ENCODE measurements around the gene GCSH. TPM values are rescaled to one million over a fixed set of nuclear protein-coding genes. Genes with fewer than 3 reads are reported as not detected.

The GCSH gene
- total RNA-seq, 1 donor from 2014 or later = 14.7 TPM

GRCh38 chr16:81099958-81100357, 3.8 kb upstream of the GCSH start:
- intact Hi-C loops (cut with DNase I) = no loop called here
- DNase-seq (no peak), ATAC-seq (no peak)
- Histone ChIP-seq H3K27me3 (ENCODE audit: low read depth) (no peaks in the 10 kb centered on the region), H3K27ac (no peak overlapping the region), H3K4me3 (no peak overlapping the region), H3K4me1 (peaks cover 11% of the 10 kb centered on the region), H3K9me3 (no peaks in the 10 kb centered on the region), H3K36me3 (no peaks in the 10 kb centered on the region)
- no peak for TF ChIP-seq CTCF (IDR thresholded peaks at IDR 0.05)

- peak overlapping the region; percentile 50 for H3K27ac ChIP-seq
- ATAC-seq = no peak
Measured at GRCh38 chr16:81097230-81097629, 1.0 kb upstream of the GCSH start.

GRCh38 chr16:81096715-81097208, 567 bp upstream of the GCSH start:
- H3K4me3 ChIP-seq = peak overlapping the region; percentile 90
- intact Hi-C loops (cut with DNase I) = no loop called here
- TF ChIP-seq CTCF (IDR thresholded peaks at IDR 0.05) = no peak

More at GRCh38 chr16:81097230-81097629, 1.0 kb upstream of the GCSH start:
- no peaks in the 10 kb centered on the region for H3K9me3 ChIP-seq
- DNase-seq = no peak
- H3K27me3 ChIP-seq (ENCODE audit: low read depth) = no peaks in the 10 kb centered on the region
- H3K4me3 ChIP-seq = no peak overlapping the region
- H3K4me1 ChIP-seq = peaks cover 16% of the 10 kb centered on the region
- intact Hi-C loops (cut with DNase I) = no loop called here
- no peaks in the 10 kb centered on the region for H3K36me3 ChIP-seq
- TF ChIP-seq CTCF (IDR thresholded peaks at IDR 0.05) = no peak

GRCh38 chr16:81095653-81095952, 592 bp downstream of the GCSH start:
- DNase-seq = no peak
- ATAC-seq = peak in 1 of 2 donors; percentile 9
- Histone ChIP-seq H3K9me3 (no peaks in the 10 kb centered on the region), H3K4me3 (peak overlapping the region; percentile 90), H3K27me3 (ENCODE audit: low read depth) (no peaks in the 10 kb centered on the region), H3K4me1 (peaks cover 16% of the 10 kb centered on the region), H3K36me3 (no peaks in the 10 kb centered on the region), H3K27ac (peak overlapping the region; percentile 88)
- no peak for TF ChIP-seq CTCF (IDR thresholded peaks at IDR 0.05)
- intact Hi-C loops (cut with DNase I) = no loop called here

More at GRCh38 chr16:81096715-81097208, 567 bp upstream of the GCSH start:
- ATAC-seq (no peak), DNase-seq (no peak)
- no peaks in the 10 kb centered on the region for H3K27me3 ChIP-seq (ENCODE audit: low read depth)
- peaks cover 16% of the 10 kb centered on the region for H3K4me1 ChIP-seq
- H3K9me3 ChIP-seq = no peaks in the 10 kb centered on the region
- no peaks in the 10 kb centered on the region for H3K36me3 ChIP-seq
- H3K27ac ChIP-seq = peak overlapping the region; percentile 50

GRCh38 chr16:81094771-81095251, 1.4 kb downstream of the GCSH start:
- no peak for DNase-seq
- Histone ChIP-seq H3K9me3 (no peaks in the 10 kb centered on the region), H3K36me3 (no peaks in the 10 kb centered on the region), H3K4me1 (peaks cover 16% of the 10 kb centered on the region), H3K27me3 (ENCODE audit: low read depth) (no peaks in the 10 kb centered on the region), H3K4me3 (peak overlapping the region; percentile 90), H3K27ac (no peak overlapping the region)
- TF ChIP-seq CTCF (IDR thresholded peaks at IDR 0.05) = no peak
- intact Hi-C loops (cut with DNase I) = no loop called here
- no peak for ATAC-seq
